ENCODE measurements around the gene CYP2F1.
"Not testable (repeated sequence)": the region's sequence is repeated elsewhere in the genome, so short reads cannot be mapped to it uniquely, and the experiment has no call there.

CYP2F1 gene

GRCh38 chr19:41096353-41096752, 17.9 kb upstream of the CYP2F1 start:
- no peak overlapping the region for H3K4ac ChIP-seq (ENCODE audit: low read length)
- no peak overlapping the region for H3K18ac ChIP-seq (ENCODE audit: low read length)

DNA sequence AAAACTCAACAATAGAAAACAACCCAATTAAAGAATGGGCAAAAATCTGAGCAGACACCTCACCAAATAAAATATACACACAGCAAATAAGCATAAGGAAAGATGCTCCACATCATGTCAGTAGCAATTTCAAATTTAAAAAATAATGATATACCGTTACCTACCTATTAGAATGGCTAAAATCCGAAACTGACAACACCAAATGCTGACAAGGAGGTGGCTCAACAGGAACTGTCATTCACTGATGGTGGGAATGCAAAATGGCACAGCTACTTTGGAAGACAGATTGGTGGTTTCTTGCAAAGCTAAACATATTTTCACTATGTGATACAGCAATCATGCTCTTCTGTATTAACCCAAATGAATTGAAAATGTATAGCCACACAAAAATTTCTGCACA, 16.9 kb upstream of the CYP2F1 start:
- no peak overlapping the region for H2AK5ac ChIP-seq (ENCODE audit: low read depth, low read length)
- no peak for DNase-seq (ENCODE audit: low spot score)
- no peak overlapping the region for H3K23ac ChIP-seq (ENCODE audit: low read depth, low read length, poor library complexity)
- no peak overlapping the region for H2BK15ac ChIP-seq (ENCODE audit: low read length)
- H2BK12ac ChIP-seq (ENCODE audit: low read length), result no peak overlapping the region
- peaks cover 0 to 1% of the 10 kb centered on the region in 2 donors for H3K9me3 ChIP-seq (replicated peaks in 1 of 2; ENCODE audit: control insufficient read depth in 2 of 2, insufficient read depth in 1 of 2, low read depth in 1 of 2, low read length in 2 of 2)
- H3K4me2 ChIP-seq (ENCODE audit: insufficient read depth, low read length, poor library complexity, severe bottlenecking), result no peak overlapping the region
- no peaks in the 10 kb centered on the region for H3K36me3 ChIP-seq (replicated peaks in 1 of 2; ENCODE audit: control insufficient read depth in 2 of 2, insufficient read depth in 2 of 2, low read length in 2 of 2)
- no peaks in the 10 kb centered on the region for H3K4me1 ChIP-seq (ENCODE audit: control insufficient read depth in 2 of 2, insufficient read depth in 1 of 2, low read depth in 1 of 2, low read length in 2 of 2)
- H4K91ac ChIP-seq (ENCODE audit: low read depth, low read length, poor library complexity), result no peak overlapping the region
- WGBS, 2 donors (ENCODE audit: extremely low coverage in 2 of 2, insufficient read length in 2 of 2, insufficient replicate concordance in 1 of 2), result no CpG with 5 or more reads among the region's 2 CpGs
- no peak overlapping the region for H2BK5ac ChIP-seq (ENCODE audit: low read length)
- H3K18ac ChIP-seq (ENCODE audit: low read length), result no peak overlapping the region
- peaks cover 0 to 2% (median 0%) of the 10 kb centered on the region in 3 experiments for H3K27me3 ChIP-seq (ENCODE audit: control insufficient read depth in 3 of 3, insufficient read depth in 3 of 3, low read depth in 1 of 3, low read length in 3 of 3)
- H3K14ac ChIP-seq (ENCODE audit: low read length), result no peak overlapping the region
- H2AFZ ChIP-seq (ENCODE audit: low read length), result no peak overlapping the region
- H2BK120ac ChIP-seq (ENCODE audit: low read depth, low read length), result no peak overlapping the region
- no peak overlapping the region for H3K4ac ChIP-seq (ENCODE audit: low read length)
- H3K79me1 ChIP-seq (ENCODE audit: low read depth, low read length), result no peaks in the 10 kb centered on the region
- no peak overlapping the region for H3K27ac ChIP-seq (replicated peaks; ENCODE audit: low read length)
- no peak overlapping the region for H3K9ac ChIP-seq (ENCODE audit: low read depth, low read length, poor library complexity)
- no peak overlapping the region for H3K4me3 ChIP-seq (ENCODE audit: low read length in 2 of 2)
- no peak overlapping the region for H4K8ac ChIP-seq (ENCODE audit: low read depth, low read length)

More at GRCh38 chr19:41096353-41096752, 17.9 kb upstream of the CYP2F1 start:
- no peaks in the 10 kb centered on the region for H3K36me3 ChIP-seq (replicated peaks in 1 of 2; ENCODE audit: control insufficient read depth in 2 of 2, insufficient read depth in 2 of 2, low read length in 2 of 2)
- H3K27ac ChIP-seq (replicated peaks; ENCODE audit: low read length), result no peak overlapping the region
- no peak overlapping the region for H4K91ac ChIP-seq (ENCODE audit: low read depth, low read length, poor library complexity)
- H2AFZ ChIP-seq (ENCODE audit: low read length), result no peak overlapping the region
- DNase-seq (ENCODE audit: low spot score), result no peak
- no peak overlapping the region for H4K8ac ChIP-seq (ENCODE audit: low read depth, low read length)
- peaks cover 0 to 2% (median 0%) of the 10 kb centered on the region in 3 experiments for H3K27me3 ChIP-seq (ENCODE audit: control insufficient read depth in 3 of 3, insufficient read depth in 3 of 3, low read depth in 1 of 3, low read length in 3 of 3)
- peaks cover 0 to 1% of the 10 kb centered on the region in 2 donors for H3K9me3 ChIP-seq (replicated peaks in 1 of 2; ENCODE audit: control insufficient read depth in 2 of 2, insufficient read depth in 1 of 2, low read depth in 1 of 2, low read length in 2 of 2)
- no peak overlapping the region for H2AK5ac ChIP-seq (ENCODE audit: low read depth, low read length)
- no peak overlapping the region for H2BK120ac ChIP-seq (ENCODE audit: low read depth, low read length)
- H3K4me2 ChIP-seq (ENCODE audit: insufficient read depth, low read length, poor library complexity, severe bottlenecking), result no peak overlapping the region
- H3K14ac ChIP-seq (ENCODE audit: low read length), result no peak overlapping the region
- no peak overlapping the region for H2BK15ac ChIP-seq (ENCODE audit: low read length)
- no peaks in the 10 kb centered on the region for H3K79me1 ChIP-seq (ENCODE audit: low read depth, low read length)
- WGBS, 2 donors (ENCODE audit: extremely low coverage in 2 of 2, insufficient read length in 2 of 2, insufficient replicate concordance in 1 of 2), result no CpG with 5 or more reads among the region's 7 CpGs
- H2BK5ac ChIP-seq (ENCODE audit: low read length), result no peak overlapping the region
- no peaks in the 10 kb centered on the region for H3K4me1 ChIP-seq (ENCODE audit: control insufficient read depth in 2 of 2, insufficient read depth in 1 of 2, low read depth in 1 of 2, low read length in 2 of 2)
- no peak overlapping the region for H3K9ac ChIP-seq (ENCODE audit: low read depth, low read length, poor library complexity)
- H2BK12ac ChIP-seq (ENCODE audit: low read length), result no peak overlapping the region
- no peak overlapping the region for H3K23ac ChIP-seq (ENCODE audit: low read depth, low read length, poor library complexity)
- H3K4me3 ChIP-seq (ENCODE audit: low read length in 2 of 2), result no peak overlapping the region

- no peak overlapping the region for H2AK5ac ChIP-seq (ENCODE audit: low read depth, low read length)
- H2BK120ac ChIP-seq (ENCODE audit: low read depth, low read length), result no peak overlapping the region
- no peak overlapping the region for H3K18ac ChIP-seq (ENCODE audit: low read length)
- H2BK15ac ChIP-seq (ENCODE audit: low read length), result no peak overlapping the region
- H3K4ac ChIP-seq (ENCODE audit: low read length), result no peak overlapping the region
- WGBS, 2 donors (ENCODE audit: extremely low coverage in 2 of 2, insufficient read length in 2 of 2, insufficient replicate concordance in 1 of 2), result no CpG with 5 or more reads among the region's 5 CpGs
- H3K4me1 ChIP-seq (ENCODE audit: control insufficient read depth in 2 of 2, insufficient read depth in 1 of 2, low read depth in 1 of 2, low read length in 2 of 2), result no peaks in the 10 kb centered on the region
- H4K8ac ChIP-seq (ENCODE audit: low read depth, low read length), result peak overlapping the region; percentile 72
- H3K9me3 ChIP-seq (replicated peaks in 1 of 2; ENCODE audit: control insufficient read depth in 2 of 2, insufficient read depth in 1 of 2, low read depth in 1 of 2, low read length in 2 of 2), result peaks cover 0 to 1% of the 10 kb centered on the region in 2 donors
- H3K36me3 ChIP-seq (replicated peaks in 1 of 2; ENCODE audit: control insufficient read depth in 2 of 2, insufficient read depth in 2 of 2, low read length in 2 of 2), result no peaks in the 10 kb centered on the region
- no peak for DNase-seq (ENCODE audit: low spot score)
- no peak overlapping the region for H3K23ac ChIP-seq (ENCODE audit: low read depth, low read length, poor library complexity)
- H3K4me3 ChIP-seq (ENCODE audit: low read length in 2 of 2), result no peak overlapping the region
- H4K91ac ChIP-seq (ENCODE audit: low read depth, low read length, poor library complexity), result no peak overlapping the region
- no peaks in the 10 kb centered on the region for H3K79me1 ChIP-seq (ENCODE audit: low read depth, low read length)
- no peaks in the 10 kb centered on the region for H3K27me3 ChIP-seq (ENCODE audit: control insufficient read depth in 3 of 3, insufficient read depth in 3 of 3, low read depth in 1 of 3, low read length in 3 of 3)
- H3K14ac ChIP-seq (ENCODE audit: low read length), result no peak overlapping the region
- no peak overlapping the region for H2BK12ac ChIP-seq (ENCODE audit: low read length)
- no peak overlapping the region for H2BK5ac ChIP-seq (ENCODE audit: low read length)
- H3K9ac ChIP-seq (ENCODE audit: low read depth, low read length, poor library complexity), result no peak overlapping the region
- no peak overlapping the region for H2AFZ ChIP-seq (ENCODE audit: low read length)
- no peak overlapping the region for H3K4me2 ChIP-seq (ENCODE audit: insufficient read depth, low read length, poor library complexity, severe bottlenecking)
- H3K27ac ChIP-seq (replicated peaks; ENCODE audit: low read length), result no peak overlapping the region
These were observed 15.5 kb upstream of the CYP2F1 start for GRCh38 chr19:41098762-41099161.

DNA sequence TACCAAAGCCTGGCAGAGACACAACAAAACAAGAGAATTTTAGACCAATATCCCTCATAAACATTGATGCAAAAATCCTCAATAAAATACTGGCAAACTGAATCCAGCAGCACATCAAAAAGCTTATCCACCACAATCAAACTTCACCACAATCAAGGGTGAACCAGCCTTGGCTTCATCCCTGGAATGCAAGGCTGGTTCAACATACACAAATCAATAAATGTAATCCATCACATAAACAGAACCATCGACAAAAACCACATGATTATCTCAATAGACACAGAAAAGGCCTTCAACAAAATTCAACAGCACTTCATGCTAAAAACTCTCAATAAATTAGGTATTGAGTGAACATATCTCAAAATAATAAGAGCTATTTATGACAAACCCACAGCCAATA, 12.0 kb upstream of the CYP2F1 start:
- not testable (repeated sequence) for H4K8ac ChIP-seq (ENCODE audit: low read depth, low read length); H3K9ac ChIP-seq (ENCODE audit: low read depth, low read length, poor library complexity); H4K91ac ChIP-seq (ENCODE audit: low read depth, low read length, poor library complexity); H3K14ac ChIP-seq (ENCODE audit: low read length); H2AFZ ChIP-seq (ENCODE audit: low read length); H2AK5ac ChIP-seq (ENCODE audit: low read depth, low read length); H3K4me2 ChIP-seq (ENCODE audit: insufficient read depth, low read length, poor library complexity, severe bottlenecking); H2BK120ac ChIP-seq (ENCODE audit: low read depth, low read length); H3K4me1 ChIP-seq (ENCODE audit: control insufficient read depth in 2 of 2, insufficient read depth in 1 of 2, low read depth in 1 of 2, low read length in 2 of 2); H3K4ac ChIP-seq (ENCODE audit: low read length); H3K27ac ChIP-seq (replicated peaks; ENCODE audit: low read length); H2BK15ac ChIP-seq (ENCODE audit: low read length); H2BK12ac ChIP-seq (ENCODE audit: low read length); H3K9me3 ChIP-seq (replicated peaks in 1 of 2; ENCODE audit: control insufficient read depth in 2 of 2, insufficient read depth in 1 of 2, low read depth in 1 of 2, low read length in 2 of 2); H3K79me1 ChIP-seq (ENCODE audit: low read depth, low read length); H3K27me3 ChIP-seq (ENCODE audit: control insufficient read depth in 3 of 3, insufficient read depth in 3 of 3, low read depth in 1 of 3, low read length in 3 of 3); H3K23ac ChIP-seq (ENCODE audit: low read depth, low read length, poor library complexity); H3K4me3 ChIP-seq (ENCODE audit: low read length in 2 of 2); H3K36me3 ChIP-seq (replicated peaks in 1 of 2; ENCODE audit: control insufficient read depth in 2 of 2, insufficient read depth in 2 of 2, low read length in 2 of 2); H3K18ac ChIP-seq (ENCODE audit: low read length); H2BK5ac ChIP-seq (ENCODE audit: low read length); DNase-seq (ENCODE audit: low spot score)
- no CpG with 5 or more reads among the region's 1 CpG for WGBS, 2 donors (ENCODE audit: extremely low coverage in 2 of 2, insufficient read length in 2 of 2, insufficient replicate concordance in 1 of 2)
